Kidney (tissue), 14 donors: ENCODE data around the gene SNED1. TPM values are rescaled to one million over a fixed set of nuclear protein-coding genes. Genes with fewer than 3 reads are reported as not detected.

Experiments
- DNase-seq, 5 donors: peaks; one replicate each; pipeline ENCODE4 v3.0.0-alpha.2; 2013 to 2020
- FAIRE-seq: peaks from 2 replicates; lab custom pipeline; 2012; peaks lifted over from hg19 to GRCh38; lab: Jason Lieb, UNC
- H3K27ac ChIP-seq, 2 donors: one replicate each; pipeline ENCODE4 v1.7.0; 2013; ENCODE audit warnings: low read depth in 2 of 2, low read length in 2 of 2, inconsistent platforms in 1 of 2
- H3K27me3 ChIP-seq: one replicate; pipeline ENCODE4 v1.7.1; 2013; ENCODE audit warnings: low read length, inconsistent platforms; ENCODE audit not compliant: control insufficient read depth, insufficient read depth
- H3K36me3 ChIP-seq, 3 donors: one replicate each; pipeline versions ENCODE4 v1.7.0 to v1.7.1; 2013; ENCODE audit warnings: low read length in 3 of 3, control low read depth in 1 of 3, inconsistent platforms in 1 of 3; ENCODE audit not compliant: insufficient read depth in 3 of 3, control insufficient read depth in 2 of 3
- H3K4me1 ChIP-seq, 3 donors: one replicate each; pipeline versions ENCODE4 v1.7.0 to v1.7.1; 2013; ENCODE audit warnings: low read length in 3 of 3, inconsistent platforms in 1 of 3, low read depth in 1 of 3; ENCODE audit not compliant: control insufficient read depth in 2 of 3, insufficient read depth in 2 of 3
- H3K4me3 ChIP-seq, 3 donors: one replicate each; pipeline versions ENCODE4 v1.7.0 to v1.8.1; 2013; ENCODE audit warnings: low read length in 3 of 3, control low read depth in 1 of 3, inconsistent platforms in 1 of 3
- H3K9ac ChIP-seq, 3 donors: one replicate each; pipeline versions ENCODE4 v1.7.0 to v1.7.1; 2013; ENCODE audit warnings: low read length in 3 of 3, control low read depth in 1 of 3, inconsistent platforms in 1 of 3
- H3K9me3 ChIP-seq, 3 donors: one replicate each; pipeline versions ENCODE4 v1.7.0 to v1.7.1; 2013; ENCODE audit warnings: low read length in 3 of 3, control low read depth in 1 of 3, inconsistent platforms in 1 of 3; ENCODE audit not compliant: control insufficient read depth in 2 of 3, insufficient read depth in 1 of 3
- CTCF ChIP-seq: IDR thresholded peaks from 3 replicates; pipeline ENCODE4 v1.5.1; 2012; ENCODE audit warnings: mild to moderate bottlenecking, moderate library complexity, borderline replicate concordance; ENCODE audit not compliant: insufficient read depth; ENCODE audit errors: extremely low read depth
- intact Hi-C: fragments of 100-400 bp; cut with DNase I; formaldehyde crosslinking; loops from one replicate; pipeline ENCODE4 v1.11.1; 2022
- polyA plus RNA-seq: library from polyadenylated mRNA; stranded (reverse); fragments of 350-450 nt; fragmentation: Illumina TruSeq; extraction: RNeasy Lipid Tissue Mini Kit (QIAGEN cat#74804); gene quantifications from one replicate; pipeline ENCODE4 v1.2.3, GENCODE V29; 2014; ENCODE audit warnings: low read depth, low replicate concordance; ENCODE audit not compliant: insufficient read depth
- total RNA-seq: library from RNA; stranded (reverse); fragmentation: NEBNext Ultra II Directional; extraction: Animal tissue kit (Norgen Biotek cat#: 25700); gene quantifications from one replicate; pipeline ENCODE4 v1.2.1, GENCODE V29; 2021
- donor health status: control.
- donor health status: control.
- donor health status: control.
- donor health status: control.
- donor health status: control.
- donor health status: DM: yes; HTN: yes; CAD: no.
- donor health status: Normal renal cell carcinoma (clear cell type).

Gene SNED1
- total and polyA plus RNA-seq, 2 donors from 2014 or later, result 3.0 to 42.1 TPM

GRCh38 chr2:240960309-240960970, 38.0 kb upstream of the SNED1 start:
- Histone ChIP-seq H3K36me3 (no peaks in the 10 kb centered on the region), H3K4me1 (peaks cover 7 to 27% (median 8%) of the 10 kb centered on the region in 3 donors), H3K27me3 (peaks cover 4% of the 10 kb centered on the region), H3K27ac (peak overlapping the region in 1 of 2 donors; percentile 37), H3K4me3 (no peak overlapping the region), H3K9me3 (peaks cover 0 to 2% (median 0%) of the 10 kb centered on the region in 3 donors), H3K9ac (no peak overlapping the region)
- no peak for FAIRE-seq
- peak; percentile 85 to 97 (median 90) for DNase-seq
- intact Hi-C loops, result no loop called here
- TF ChIP-seq CTCF, result no peak

GRCh38 chr2:240960971-240961876, 37.2 kb upstream of the SNED1 start:
- peak overlapping the region in 1 of 3 donors; percentile 45 for H3K4me3 ChIP-seq
- FAIRE-seq (no peak), DNase-seq (peak in 4 of 5 donors; percentile 72 to 81 (median 80))
- H3K27ac ChIP-seq, result no peak overlapping the region
- H3K9ac ChIP-seq, result peak overlapping the region in 1 of 3 donors; percentile 3
- peaks cover 4% of the 10 kb centered on the region for H3K27me3 ChIP-seq
- H3K9me3 ChIP-seq, result peaks cover 0 to 2% (median 0%) of the 10 kb centered on the region in 3 donors
- no peak for TF ChIP-seq CTCF
- no peaks in the 10 kb centered on the region for H3K36me3 ChIP-seq
- intact Hi-C loops, result no loop called here
- H3K4me1 ChIP-seq, result peaks cover 7 to 30% (median 8%) of the 10 kb centered on the region in 3 donors

- intact Hi-C loops, result no loop called here
- Histone ChIP-seq H3K4me1 (peaks cover 7 to 30% (median 8%) of the 10 kb centered on the region in 3 donors), H3K27ac (no peak overlapping the region)
Measured at GRCh38 chr2:240961910-240962299, 36.5 kb upstream of the SNED1 start.

More at GRCh38 chr2:240961910-240962299, 36.5 kb upstream of the SNED1 start:
- H3K9ac ChIP-seq, result no peak overlapping the region
- H3K9me3 ChIP-seq, result peaks cover 0 to 2% (median 0%) of the 10 kb centered on the region in 3 donors
- TF ChIP-seq CTCF, result no peak
- DNase-seq (peak in 3 of 5 donors; percentile 43 to 71 (median 66)), FAIRE-seq (no peak)
- H3K4me3 ChIP-seq, result peak overlapping the region in 1 of 3 donors; percentile 45
- H3K27me3 ChIP-seq, result peaks cover 4% of the 10 kb centered on the region
- H3K36me3 ChIP-seq, result no peaks in the 10 kb centered on the region
